Glomerular visceral epithelial cell (primary cell): Measurements from ENCODE around the gene RAET1G.
"Not testable (repeated sequence)": the region's sequence is repeated elsewhere in the genome, so short reads cannot be mapped to it uniquely, and the experiment has no call there.

Experiments used
- DNase-seq: peaks from one replicate; pipeline ENCODE4 v3.0.0-alpha.2; 2016; ENCODE audit errors: extremely low spot score

Gene RAET1G, protein sequence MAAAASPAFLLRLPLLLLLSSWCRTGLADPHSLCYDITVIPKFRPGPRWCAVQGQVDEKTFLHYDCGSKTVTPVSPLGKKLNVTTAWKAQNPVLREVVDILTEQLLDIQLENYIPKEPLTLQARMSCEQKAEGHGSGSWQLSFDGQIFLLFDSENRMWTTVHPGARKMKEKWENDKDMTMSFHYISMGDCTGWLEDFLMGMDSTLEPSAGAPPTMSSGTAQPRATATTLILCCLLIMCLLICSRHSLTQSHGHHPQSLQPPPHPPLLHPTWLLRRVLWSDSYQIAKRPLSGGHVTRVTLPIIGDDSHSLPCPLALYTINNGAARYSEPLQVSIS

DNA sequence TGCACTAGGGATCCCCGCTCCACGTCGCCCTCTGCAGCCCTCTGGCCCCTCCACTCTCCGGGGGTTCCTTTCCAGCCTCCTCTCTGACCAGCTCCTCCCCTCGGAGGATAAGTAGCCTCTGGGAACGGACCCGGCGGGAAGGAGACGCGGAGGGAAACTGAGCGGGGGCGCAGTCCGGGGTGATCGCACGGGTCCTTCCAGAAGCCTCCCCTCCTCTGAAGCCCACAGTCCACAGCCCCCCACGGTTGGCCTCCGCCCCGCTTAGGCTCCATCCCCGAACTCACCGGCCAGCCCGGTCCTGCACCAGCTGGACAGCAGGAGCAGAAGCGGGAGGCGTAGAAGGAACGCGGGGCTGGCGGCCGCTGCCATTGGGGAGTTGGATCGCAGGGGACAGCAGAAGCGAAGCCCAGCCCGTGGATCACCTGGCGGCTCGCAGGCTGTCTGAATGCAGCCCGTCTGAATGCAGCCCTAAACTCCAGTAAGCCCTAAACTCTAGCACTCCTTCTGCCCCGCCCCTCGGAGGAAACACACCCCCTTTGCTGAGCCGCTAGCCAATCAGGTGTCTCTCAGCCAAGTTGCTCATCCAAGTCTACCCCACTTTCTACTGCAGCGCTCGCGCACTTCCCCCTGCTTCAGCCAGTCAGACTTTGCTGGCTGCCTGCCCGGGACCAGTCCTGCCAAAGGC is at the start of gene RAET1G:
Gene RAET1G, minus strand, starts transcription at position 480 of the 685 bp plus-strand sequence. Its CDS starts 111 bp downstream, at position 369.
- DNase-seq: peak; percentile 93

DNA sequence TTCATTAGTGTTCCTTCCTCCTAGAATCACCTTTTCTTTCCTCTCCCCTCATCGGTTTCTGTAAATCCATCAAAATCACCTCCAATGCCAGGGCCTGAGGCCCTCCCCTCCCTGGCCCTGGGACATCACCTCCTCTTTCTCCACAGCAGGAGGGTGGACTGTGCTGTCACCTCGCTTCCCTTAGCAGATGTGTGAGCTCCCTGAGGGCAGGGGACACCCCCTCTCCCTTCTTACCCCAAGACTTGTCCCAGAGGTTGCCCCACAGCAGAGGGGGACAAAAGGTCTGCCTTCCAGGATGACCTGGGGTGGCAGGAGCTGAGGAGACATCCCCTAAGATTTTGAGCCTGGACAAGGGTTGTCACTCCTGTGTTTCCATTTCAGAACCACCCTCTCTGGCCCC is 46.7 kb upstream of the RAET1G start:
- DNase-seq: no peak

DNA sequence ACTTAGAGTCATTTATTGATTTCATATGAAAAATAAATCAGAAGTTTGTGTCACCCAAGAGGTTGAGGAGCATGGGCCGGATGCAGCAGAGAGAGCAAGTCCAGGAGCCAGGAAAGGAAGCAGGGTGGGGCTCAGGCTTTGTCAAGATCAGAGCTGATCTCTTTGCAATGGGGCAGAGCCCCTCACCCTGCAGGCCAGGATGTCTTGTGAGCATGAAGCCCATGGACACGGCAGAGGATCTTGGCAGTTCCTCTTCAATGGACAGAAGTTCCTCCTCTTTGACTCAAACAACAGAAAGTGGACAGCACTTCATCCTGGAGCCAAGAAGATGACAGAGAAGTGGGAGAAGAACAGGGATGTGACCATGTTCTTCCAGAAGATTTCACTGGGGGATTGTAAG is 46.0 kb upstream of the RAET1G start:
- not testable (repeated sequence) for DNase-seq

DNA sequence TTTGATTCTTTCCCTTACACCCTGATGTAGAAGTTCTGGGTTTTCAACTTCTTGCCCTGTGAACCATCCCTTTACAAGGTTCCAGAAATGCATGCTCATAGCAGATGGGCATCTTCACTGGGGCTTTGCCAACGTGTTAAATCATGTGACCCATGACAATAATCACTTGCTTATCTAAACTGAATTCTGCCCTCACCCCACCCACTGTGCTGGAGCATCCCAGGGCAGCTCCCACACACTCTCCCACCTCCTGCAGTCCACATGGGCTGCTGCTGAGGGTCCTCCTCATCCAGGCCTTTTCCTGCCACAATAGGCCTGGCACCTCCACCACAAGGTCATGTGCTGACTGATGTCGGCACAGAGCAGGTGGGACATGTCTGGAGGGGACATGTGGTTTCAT is 45.1 kb upstream of the RAET1G start:
- DNase-seq: not testable (repeated sequence)

DNA sequence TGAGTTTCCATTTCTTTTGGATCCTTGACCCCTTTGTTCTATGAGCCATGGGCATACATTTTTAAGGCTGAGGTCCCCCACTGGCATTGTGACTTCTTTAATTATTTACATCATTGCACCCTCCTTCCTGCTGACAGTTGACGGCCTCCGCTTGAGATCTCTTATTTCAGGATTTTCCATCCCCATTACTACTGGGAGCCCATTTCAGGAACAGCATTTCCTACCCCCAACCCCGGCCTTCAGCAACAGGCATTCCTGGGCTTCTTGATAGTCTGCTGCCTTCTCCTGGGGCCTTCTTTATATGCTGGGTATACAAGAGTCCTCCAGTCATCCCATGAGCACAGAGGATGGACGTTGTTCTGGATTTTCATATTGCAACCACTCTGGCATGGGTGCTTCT is 44.7 kb upstream of the RAET1G start:
- no peak for DNase-seq

DNA sequence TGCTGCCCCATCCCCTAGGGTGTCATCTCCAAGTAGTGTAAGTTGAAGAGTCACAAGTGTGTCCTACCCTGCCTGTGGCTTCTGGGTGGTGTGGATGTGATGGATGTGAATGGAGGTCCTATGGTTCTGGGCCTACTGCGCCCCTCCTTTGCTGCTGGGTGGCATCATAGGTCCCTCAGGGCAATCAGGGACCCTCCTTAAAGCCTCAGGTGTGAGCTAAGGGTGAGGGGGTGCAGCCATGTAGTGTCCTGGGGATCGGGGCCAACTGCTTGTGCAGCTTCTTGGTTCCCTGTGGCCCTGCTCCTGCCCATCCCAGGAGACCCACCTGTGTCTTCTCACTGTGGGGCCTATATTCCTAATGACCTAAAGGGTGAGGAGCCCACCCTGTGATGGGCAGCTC is 43.4 kb upstream of the RAET1G start:
- DNase-seq: not testable (repeated sequence)

DNA sequence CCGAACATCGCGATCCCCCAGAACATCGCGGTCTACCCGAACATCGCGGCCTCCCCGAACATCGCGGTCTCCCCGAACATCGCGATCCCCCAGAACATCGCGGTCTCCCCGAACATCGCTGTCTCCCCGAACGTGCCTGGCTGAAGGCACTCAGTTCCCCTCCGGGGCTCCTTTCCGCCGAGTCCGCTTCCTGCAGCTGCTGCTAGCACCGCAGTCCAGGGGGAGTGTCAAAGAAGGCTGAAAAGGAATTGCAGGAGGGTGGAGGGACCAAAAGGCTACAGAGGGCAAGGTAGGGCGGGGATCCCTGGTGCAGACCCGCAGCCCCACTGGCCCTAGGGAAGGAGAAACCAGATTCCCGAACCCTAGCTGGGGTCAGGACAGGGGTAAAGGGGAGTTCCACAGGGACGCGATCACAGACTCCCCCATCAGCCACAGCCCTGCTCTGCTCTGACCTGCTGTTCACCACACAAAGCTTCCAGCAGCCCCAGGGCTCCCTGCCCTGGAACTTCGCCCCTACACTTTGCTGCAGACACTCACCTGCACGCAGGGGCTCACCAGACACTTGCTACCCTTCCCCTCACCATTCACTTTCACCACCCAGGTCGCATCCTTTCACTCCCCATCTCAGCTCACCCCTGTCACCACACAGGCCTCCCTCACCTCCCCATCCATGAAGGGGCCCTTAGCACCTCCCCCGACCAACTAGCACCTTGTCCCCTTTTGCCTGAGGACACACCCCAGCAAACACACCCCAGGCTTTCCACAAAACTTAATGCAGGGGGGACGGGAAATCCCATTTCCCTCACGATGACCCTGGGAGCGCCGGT is 42.5 kb upstream of the RAET1G start:
- DNase-seq: no peak

DNA sequence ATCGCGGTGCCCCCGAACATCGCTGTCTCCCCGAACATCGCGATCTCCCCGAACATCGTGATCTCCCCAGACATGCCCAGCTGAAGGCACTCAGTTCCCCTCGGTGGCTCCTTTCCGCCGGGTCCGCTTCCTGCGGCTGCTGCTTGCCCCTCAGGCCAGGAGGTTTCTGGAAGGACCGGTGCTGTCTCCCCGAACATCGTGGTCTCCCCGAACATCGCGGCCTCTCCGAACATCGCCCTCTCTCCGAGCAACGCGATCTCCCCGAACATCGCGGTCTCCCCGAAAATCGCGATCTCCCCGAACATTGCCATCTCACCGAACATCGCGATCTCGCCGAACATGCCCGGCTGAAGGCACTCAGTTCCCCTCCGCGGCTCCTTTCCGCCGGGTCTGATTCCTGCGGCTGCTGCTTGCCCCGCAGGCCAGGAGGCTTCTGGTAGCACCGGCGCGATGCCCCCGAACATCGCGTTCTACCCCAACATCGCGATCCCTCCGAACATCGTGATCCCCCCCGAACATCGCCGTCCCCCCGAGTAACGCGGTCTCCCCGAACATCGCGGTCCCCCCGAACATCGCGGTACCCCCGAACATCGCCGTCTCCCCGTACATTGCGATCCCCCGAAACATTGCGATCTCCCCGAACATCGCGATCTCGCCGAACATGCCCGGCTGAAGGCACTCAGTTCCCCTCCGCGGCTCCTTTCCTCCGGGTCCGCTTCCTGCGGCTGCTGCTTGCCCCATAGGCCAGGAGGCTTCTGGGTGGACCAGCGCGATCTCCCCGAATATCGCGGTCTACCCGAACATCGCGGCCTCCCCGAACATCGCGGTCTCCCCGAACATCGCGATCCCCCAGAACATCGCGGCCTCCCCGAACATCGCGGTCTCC is 41.6 kb upstream of the RAET1G start:
- no peak for DNase-seq

DNA sequence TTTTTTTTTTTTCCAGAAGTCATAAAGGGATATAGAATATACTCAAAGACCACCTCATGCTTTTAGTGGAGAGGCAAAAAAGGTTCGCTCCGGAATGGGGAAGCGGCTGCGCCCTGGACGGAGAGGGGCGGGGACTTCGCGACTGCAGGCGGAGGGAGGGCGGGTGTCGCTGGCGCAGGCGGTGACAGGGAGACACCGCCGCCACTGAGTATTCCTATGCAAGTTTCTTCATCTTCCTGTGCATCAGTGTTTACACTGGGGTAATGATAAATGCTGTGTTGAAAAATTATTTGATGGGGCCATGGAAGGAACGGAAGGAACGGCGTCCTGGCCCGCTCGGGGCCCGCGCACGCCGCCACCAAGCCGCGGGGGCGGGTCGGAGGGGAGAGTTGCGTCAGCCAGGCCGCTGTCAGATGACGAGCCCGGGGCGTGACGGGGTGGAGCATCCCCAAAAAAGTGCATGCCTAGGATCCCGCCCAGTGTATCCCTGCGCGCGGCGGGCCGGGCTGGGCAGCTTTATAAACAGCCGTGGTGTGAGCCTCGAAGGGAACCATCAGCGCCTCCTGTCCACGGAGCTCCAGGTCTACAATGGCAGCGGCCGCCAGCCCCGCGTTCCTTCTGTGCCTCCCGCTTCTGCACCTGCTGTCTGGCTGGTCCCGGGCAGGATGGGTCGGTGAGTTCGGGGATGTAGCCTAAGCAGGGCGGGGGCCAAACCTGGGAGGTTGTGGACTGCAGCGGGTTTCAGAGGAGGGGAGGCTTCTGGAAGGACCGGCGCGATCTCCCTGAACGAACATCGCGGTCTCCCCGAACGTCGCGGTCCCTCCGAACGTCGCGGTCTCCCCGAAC is 40.8 kb upstream of the RAET1G start, which contains the start of gene ULBP1:
Gene ULBP1, plus strand, starts transcription at position 482 of the 846 bp plus-strand sequence. Its CDS starts 107 bp downstream, at position 589.
- DNase-seq: peak; percentile 64

DNA sequence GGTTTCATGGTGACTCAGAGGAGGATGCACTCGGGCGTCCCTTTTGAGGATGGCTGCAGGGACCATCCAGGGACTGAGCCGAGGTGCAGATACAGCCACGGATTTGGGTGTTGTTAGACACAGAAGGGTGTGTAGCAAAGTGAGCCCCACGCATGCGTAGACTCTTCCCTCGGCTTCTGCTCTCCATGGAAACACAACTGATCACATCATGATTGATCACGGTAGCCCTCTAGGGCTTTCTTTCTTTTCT is 40.2 kb upstream of the RAET1G start:
- DNase-seq: peak; percentile 84

DNA sequence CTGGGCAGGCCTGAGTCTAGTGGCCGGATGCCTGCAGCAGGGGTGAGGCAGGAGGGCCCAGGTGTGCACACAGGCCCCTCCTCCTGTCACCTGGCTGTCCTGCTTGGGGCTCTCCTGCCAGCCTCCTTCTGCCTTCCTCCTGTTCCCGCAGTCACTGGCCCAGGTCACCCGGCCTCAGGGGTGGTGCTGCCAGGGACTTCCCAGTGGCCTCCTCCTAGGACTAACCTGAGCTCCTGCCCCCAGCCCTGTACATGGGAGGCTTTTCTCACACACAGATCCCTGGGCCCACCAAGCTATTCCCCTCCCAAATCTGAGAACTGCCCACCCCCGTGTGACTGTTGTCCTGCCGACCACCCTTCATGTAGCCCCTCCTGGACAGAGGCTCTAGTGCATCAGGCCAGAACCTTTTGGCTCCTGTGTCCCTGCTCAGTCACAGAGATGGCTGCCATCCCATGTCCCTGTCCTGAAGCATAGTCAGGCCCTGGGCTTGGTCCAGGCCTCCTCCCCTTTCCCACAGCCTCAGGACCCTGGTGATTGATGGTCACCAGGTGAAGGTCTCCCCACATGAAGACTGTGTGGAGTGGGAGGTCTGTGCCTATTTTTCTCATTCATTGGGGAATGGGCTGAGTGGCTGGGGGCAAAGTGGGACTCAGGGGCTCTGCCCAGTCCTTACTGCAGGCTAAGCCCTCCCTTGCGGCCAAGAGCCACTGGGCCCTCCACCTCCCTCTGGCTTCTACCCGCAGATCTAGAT is 39.7 kb upstream of the RAET1G start:
- DNase-seq: no peak

DNA sequence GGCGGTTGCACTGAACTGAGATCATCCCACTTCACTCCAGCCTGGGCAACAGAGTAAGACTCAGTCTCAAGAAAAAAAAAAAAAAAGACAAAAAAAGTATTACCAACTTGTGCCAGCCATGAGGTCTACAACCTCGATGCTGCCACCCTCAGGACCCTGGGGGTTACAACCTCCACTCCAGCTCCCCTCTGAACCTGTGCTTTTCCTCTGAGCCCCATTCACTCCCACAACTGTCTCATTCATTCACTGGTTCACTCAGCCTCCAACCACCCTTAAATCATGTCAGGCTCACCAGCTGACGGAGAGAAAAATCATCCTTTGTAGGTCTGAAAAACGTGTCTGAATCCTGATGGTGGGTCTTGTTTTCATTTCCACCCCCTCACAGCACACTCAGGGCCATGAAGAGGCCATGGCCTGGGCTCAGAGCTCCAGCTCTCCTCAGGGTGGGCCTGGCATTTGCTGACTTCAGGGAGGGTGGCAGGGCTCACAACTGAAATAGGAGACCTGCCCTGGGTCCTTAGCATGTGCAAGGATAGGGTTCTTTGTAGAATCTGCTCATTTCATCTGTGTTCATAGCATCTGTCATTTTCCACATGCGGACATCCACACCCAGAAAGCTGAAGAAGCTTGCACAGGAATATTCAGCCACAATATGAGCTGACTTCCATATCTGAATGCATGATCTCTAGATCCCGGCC is 39.0 kb upstream of the RAET1G start:
- DNase-seq: peak; percentile 44

DNA sequence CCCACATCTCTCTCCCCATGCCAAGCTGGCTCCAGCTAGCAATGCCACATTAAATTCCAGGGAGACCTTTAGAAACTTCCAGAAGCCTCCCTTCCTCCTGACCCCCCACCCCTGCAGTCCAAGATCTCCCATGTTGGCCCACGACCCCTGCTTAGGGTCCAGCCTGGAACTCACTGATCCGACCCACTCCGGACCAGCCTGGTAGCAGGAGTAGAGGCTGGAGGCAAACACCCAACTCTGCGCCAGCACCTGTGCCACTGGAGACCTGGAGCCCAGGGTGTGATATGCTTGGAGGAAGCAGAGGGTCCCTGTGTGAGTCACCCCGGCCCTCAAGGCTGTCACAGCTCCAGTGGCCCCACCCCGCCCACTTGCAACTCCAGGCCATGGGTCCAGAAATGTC is 37.6 kb upstream of the RAET1G start:
- DNase-seq: no peak

DNA sequence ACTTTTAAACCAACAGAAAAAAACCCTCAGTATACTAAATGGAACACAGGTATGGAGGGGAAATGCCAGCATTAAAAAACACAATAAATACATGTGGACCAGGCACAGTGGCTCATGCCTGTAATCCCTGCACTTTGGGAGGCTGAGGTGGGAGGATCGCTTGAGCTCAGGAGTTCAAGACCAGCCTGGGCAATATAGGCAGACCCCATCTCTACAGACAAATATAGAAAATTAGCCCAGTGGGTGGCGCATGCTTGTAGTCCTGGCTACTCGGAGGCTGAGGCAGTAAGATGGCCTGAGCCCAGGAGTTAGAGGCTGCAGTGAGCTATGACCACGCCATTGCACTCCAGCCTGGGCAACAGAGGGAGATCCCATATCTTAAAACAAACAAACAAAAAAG is 36.9 kb upstream of the RAET1G start:
- DNase-seq: not testable (repeated sequence)

DNA sequence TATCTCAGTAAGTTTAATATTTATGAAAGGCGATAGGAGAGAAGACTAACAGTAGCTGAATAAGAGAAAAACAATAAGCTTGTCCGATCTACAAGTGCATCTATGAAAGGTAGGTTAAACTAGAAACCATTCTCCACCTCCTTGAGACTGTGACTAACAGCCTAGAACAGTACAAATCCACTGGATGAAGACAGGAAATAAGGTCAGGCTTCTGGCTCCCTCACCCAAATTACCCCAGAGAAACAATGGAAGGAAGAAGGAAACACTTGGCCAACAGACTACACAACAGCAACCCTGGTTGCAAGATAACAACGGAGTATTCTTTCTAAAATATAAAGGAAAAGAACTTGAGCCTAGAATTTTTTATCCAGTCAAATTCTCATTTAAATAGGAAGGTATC is 35.2 kb upstream of the RAET1G start:
- DNase-seq: not testable (repeated sequence)

DNA sequence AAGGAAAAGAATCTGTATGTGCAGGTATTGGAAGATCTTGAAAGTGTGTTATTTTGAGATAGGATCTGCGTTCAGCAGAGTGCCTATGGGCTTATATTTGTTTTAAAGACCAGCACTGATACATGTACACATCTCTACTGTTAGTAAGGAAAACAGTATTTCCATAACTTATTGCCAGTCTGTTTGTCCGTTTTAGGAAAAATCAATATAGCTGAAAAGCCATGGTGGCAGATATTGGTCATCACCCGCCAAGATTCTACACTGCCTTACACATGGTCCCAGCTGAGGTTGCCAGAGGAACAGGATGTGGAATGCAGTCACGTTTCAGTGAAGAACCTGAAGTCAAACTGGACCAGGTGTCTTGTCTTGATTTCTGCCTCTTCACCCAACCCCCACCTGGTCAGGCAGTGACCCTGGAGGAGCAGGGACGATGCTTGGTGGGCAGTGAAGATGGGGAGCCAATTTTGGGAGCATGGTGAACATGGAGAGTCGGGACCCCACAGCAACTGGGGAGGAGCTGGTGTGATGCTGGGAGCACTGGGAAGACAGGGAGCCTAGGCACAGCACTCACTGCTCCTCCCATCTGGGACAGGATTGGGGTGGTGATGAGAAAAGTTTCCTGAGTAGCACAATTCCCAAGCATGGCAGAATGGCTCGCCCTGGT is 32.9 kb upstream of the RAET1G start:
- not testable (repeated sequence) for DNase-seq

DNA sequence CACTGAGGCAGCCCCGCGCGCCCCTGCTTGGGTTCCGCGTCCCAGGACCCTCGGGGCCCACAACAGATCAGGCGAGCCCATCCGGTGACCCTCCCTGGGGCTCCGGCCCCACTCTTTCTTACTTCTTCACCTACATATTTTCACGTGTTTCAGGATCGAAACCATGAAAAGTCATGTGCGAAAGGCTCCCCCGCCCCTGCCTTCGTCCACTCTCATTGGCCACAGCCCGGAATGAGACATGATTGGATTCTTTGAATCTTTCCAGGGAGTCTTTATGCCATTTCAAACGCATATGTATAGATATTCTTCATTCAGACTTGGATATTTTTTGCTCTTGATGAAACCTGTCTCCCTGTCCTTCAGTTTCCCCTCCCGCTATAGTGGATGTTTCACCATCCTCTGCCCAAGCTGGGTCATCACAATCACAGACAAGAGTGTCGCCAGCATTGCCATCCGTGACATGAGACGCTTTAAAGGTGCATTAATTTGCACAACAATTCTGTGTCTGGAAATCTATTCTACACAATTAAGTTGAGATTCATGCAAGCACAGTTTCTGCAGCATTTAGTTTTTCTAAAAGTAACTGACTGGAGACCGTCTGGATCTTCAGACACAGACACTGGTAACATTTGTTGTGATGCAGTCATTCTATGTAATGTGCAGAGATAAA is 32.2 kb upstream of the RAET1G start:
- DNase-seq: not testable (repeated sequence)

DNA sequence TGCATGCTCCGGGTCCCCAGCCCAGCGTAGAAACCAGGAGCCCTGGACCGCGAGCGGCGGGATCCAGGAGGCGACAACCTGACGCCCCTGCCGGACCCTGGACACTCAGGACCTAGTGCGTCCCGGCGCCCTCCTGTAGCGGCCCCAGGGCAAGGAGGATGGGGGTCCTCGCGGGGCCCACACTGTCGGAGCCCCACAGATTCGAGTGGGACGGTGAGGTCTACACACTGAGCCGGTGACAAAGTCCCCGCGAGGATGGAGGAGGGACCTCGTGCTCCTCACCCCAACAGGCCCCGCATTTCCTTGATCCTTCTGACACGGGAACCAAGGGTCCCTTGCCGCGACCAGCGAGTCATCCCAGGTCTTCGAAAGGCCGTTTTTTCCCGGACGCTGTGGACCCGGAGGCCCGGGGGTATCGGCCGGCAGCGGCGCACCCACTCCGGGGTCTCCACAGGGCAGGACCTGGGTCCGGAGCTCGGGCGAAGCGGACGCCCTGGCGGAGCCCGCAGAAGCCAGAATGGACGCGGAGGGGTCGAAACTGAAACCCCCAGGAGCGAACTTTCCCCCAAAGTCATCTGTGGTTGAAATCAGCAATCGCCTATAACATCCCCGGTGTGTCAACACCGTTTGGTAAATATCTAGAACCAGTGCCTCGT is 31.5 kb upstream of the RAET1G start:
- DNase-seq: not testable (repeated sequence)
